22Rv1 (cell line): ENCODE measurements around the gene FAM120A.

Experiments used
- ZFX ChIP-seq: fragments of 450-650 bp; IDR thresholded peaks from 2 replicates; pipeline ENCODE4 v1.6.1; 2017; ENCODE audit warnings: antibody characterized with exemption, borderline replicate concordance
- TF ChIP-seq, protein P1 (sequence below): fragments of 450-650 bp; IDR thresholded peaks from 2 replicates; pipeline ENCODE4 v1.5.1; 2017; ENCODE audit warnings: mild to moderate bottlenecking

GRCh38 chr9:93599571-93600403, 148.3 kb downstream of the FAM120A start:
- TF ChIP-seq, protein P1, sequence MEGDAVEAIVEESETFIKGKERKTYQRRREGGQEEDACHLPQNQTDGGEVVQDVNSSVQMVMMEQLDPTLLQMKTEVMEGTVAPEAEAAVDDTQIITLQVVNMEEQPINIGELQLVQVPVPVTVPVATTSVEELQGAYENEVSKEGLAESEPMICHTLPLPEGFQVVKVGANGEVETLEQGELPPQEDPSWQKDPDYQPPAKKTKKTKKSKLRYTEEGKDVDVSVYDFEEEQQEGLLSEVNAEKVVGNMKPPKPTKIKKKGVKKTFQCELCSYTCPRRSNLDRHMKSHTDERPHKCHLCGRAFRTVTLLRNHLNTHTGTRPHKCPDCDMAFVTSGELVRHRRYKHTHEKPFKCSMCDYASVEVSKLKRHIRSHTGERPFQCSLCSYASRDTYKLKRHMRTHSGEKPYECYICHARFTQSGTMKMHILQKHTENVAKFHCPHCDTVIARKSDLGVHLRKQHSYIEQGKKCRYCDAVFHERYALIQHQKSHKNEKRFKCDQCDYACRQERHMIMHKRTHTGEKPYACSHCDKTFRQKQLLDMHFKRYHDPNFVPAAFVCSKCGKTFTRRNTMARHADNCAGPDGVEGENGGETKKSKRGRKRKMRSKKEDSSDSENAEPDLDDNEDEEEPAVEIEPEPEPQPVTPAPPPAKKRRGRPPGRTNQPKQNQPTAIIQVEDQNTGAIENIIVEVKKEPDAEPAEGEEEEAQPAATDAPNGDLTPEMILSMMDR: no peak
- no peak for TF ChIP-seq ZFX
